Kidney (tissue), 14 donors: ENCODE data around the gene PIGO. TPM values are rescaled to one million over a fixed set of nuclear protein-coding genes. Genes with fewer than 3 reads are reported as not detected.

Experiments
- DNase-seq, 5 donors: peaks; one replicate each; pipeline ENCODE4 v3.0.0-alpha.2; 2013 to 2020
- FAIRE-seq: peaks from 2 replicates; lab custom pipeline; 2012; peaks lifted over from hg19 to GRCh38; lab: Jason Lieb, UNC
- H3K27ac ChIP-seq, 2 donors: one replicate each; pipeline ENCODE4 v1.7.0; 2013; ENCODE audit warnings: low read depth in 2 of 2, low read length in 2 of 2, inconsistent platforms in 1 of 2
- H3K27me3 ChIP-seq: one replicate; pipeline ENCODE4 v1.7.1; 2013; ENCODE audit warnings: low read length, inconsistent platforms; ENCODE audit not compliant: control insufficient read depth, insufficient read depth
- H3K36me3 ChIP-seq, 3 donors: one replicate each; pipeline versions ENCODE4 v1.7.0 to v1.7.1; 2013; ENCODE audit warnings: low read length in 3 of 3, control low read depth in 1 of 3, inconsistent platforms in 1 of 3; ENCODE audit not compliant: insufficient read depth in 3 of 3, control insufficient read depth in 2 of 3
- H3K4me1 ChIP-seq, 3 donors: one replicate each; pipeline versions ENCODE4 v1.7.0 to v1.7.1; 2013; ENCODE audit warnings: low read length in 3 of 3, inconsistent platforms in 1 of 3, low read depth in 1 of 3; ENCODE audit not compliant: control insufficient read depth in 2 of 3, insufficient read depth in 2 of 3
- H3K4me3 ChIP-seq, 3 donors: one replicate each; pipeline versions ENCODE4 v1.7.0 to v1.8.1; 2013; ENCODE audit warnings: low read length in 3 of 3, control low read depth in 1 of 3, inconsistent platforms in 1 of 3
- H3K9ac ChIP-seq, 3 donors: one replicate each; pipeline versions ENCODE4 v1.7.0 to v1.7.1; 2013; ENCODE audit warnings: low read length in 3 of 3, control low read depth in 1 of 3, inconsistent platforms in 1 of 3
- H3K9me3 ChIP-seq, 3 donors: one replicate each; pipeline versions ENCODE4 v1.7.0 to v1.7.1; 2013; ENCODE audit warnings: low read length in 3 of 3, control low read depth in 1 of 3, inconsistent platforms in 1 of 3; ENCODE audit not compliant: control insufficient read depth in 2 of 3, insufficient read depth in 1 of 3
- CTCF ChIP-seq: IDR thresholded peaks from 3 replicates; pipeline ENCODE4 v1.5.1; 2012; ENCODE audit warnings: mild to moderate bottlenecking, moderate library complexity, borderline replicate concordance; ENCODE audit not compliant: insufficient read depth; ENCODE audit errors: extremely low read depth
- intact Hi-C: fragments of 100-400 bp; cut with DNase I; formaldehyde crosslinking; loops from one replicate; pipeline ENCODE4 v1.11.1; 2022
- polyA plus RNA-seq: library from polyadenylated mRNA; stranded (reverse); fragments of 350-450 nt; fragmentation: Illumina TruSeq; extraction: RNeasy Lipid Tissue Mini Kit (QIAGEN cat#74804); gene quantifications from one replicate; pipeline ENCODE4 v1.2.3, GENCODE V29; 2014; ENCODE audit warnings: low read depth, low replicate concordance; ENCODE audit not compliant: insufficient read depth
- total RNA-seq: library from RNA; stranded (reverse); fragmentation: NEBNext Ultra II Directional; extraction: Animal tissue kit (Norgen Biotek cat#: 25700); gene quantifications from one replicate; pipeline ENCODE4 v1.2.1, GENCODE V29; 2021
- donor health status: control.
- donor health status: control.
- donor health status: control.
- donor health status: control.
- donor health status: control.
- donor health status: DM: yes; HTN: yes; CAD: no.
- donor health status: Normal renal cell carcinoma (clear cell type).

The PIGO gene
- total and polyA plus RNA-seq, 2 donors from 2014 or later = 28.1 to 34.9 TPM

GRCh38 chr9:35073279-35073612, 23.1 kb downstream of the PIGO start:
- DNase-seq (no peak), FAIRE-seq (no peak)
- no peak overlapping the region for H3K9ac ChIP-seq
- H3K27ac ChIP-seq = peak overlapping the region in 1 of 2 donors; percentile 61
- peaks cover under 1 to 5% (median 2%) of the 10 kb centered on the region in 3 donors for H3K36me3 ChIP-seq
- TF ChIP-seq CTCF = no peak
- peak overlapping the region in 1 of 3 donors; percentile 85 for H3K4me3 ChIP-seq
- intact Hi-C loops = no loop called here
- H3K27me3 ChIP-seq = no peaks in the 10 kb centered on the region
- H3K9me3 ChIP-seq = no peaks in the 10 kb centered on the region
- peaks cover 4 to 28% (median 23%) of the 10 kb centered on the region in 3 donors for H3K4me1 ChIP-seq

GRCh38 chr9:35072461-35073278, 23.7 kb downstream of the PIGO start, which contains the start of gene VCP:
Gene VCP, minus strand, starts transcription at chr9:35072625. Its CDS starts 272 bp downstream, at chr9:35072353.
- peak within 1 kb of the TSS; percentile 48 to 92 (median 91) for H3K9ac ChIP-seq
- peak; percentile 8 for TF ChIP-seq CTCF
- DNase-seq = peak; percentile 98 to 99 (median 99)
- no peaks in the 10 kb centered on the region for H3K9me3 ChIP-seq
- peaks cover 4 to 29% (median 23%) of the 10 kb centered on the region in 3 donors for H3K4me1 ChIP-seq
- H3K4me3 ChIP-seq = peak within 1 kb of the TSS; percentile 66 to 87 (median 85)
- peak; percentile 99 for FAIRE-seq
- intact Hi-C loops = no loop called here
- no peaks in the 10 kb centered on the region for H3K27me3 ChIP-seq
- peaks cover 5 to 10% (median 6%) of the 10 kb centered on the region in 3 donors for H3K36me3 ChIP-seq
- peak within 1 kb of the TSS; percentile 93 to 98 for H3K27ac ChIP-seq

GRCh38 chr9:35071814-35072460, 24.5 kb downstream of the PIGO start:
- Histone ChIP-seq H3K4me3 (peak overlapping the region; percentile 66 to 87 (median 85)), H3K36me3 (peaks cover 13% of the 10 kb centered on the region in 3 donors), H3K4me1 (peaks cover 4 to 29% (median 23%) of the 10 kb centered on the region in 3 donors), H3K9ac (peak overlapping the region; percentile 48 to 92 (median 91)), H3K27ac (peak overlapping the region; percentile 93 to 98), H3K9me3 (no peaks in the 10 kb centered on the region), H3K27me3 (no peaks in the 10 kb centered on the region)
- FAIRE-seq = no peak
- DNase-seq = peak; percentile 85 to 95 (median 91)
- intact Hi-C loops = no loop called here
- peak; percentile 11 for TF ChIP-seq CTCF
